Right atrium auricular region (tissue), 2 donors: ENCODE data around the gene ARRDC2. TPM values are rescaled to one million over a fixed set of nuclear protein-coding genes. Genes with fewer than 3 reads are reported as not detected.
"Not testable (repeated sequence)": the region's sequence is repeated elsewhere in the genome, so short reads cannot be mapped to it uniquely, and the experiment has no call there.

Experiments
- DNase-seq: peaks from one replicate; pipeline ENCODE4 v3.0.0-alpha.2; 2019; ENCODE audit warnings: low spot score
- H3K27ac ChIP-seq, 2 donors: fragments of 200-600 bp; sonication (generic); 1 replicate in 1 of 2; 2 replicates in 1 of 2; pipeline ENCODE4 v1.5.1; 2016 to 2019
- H3K27me3 ChIP-seq, 2 donors: fragments of 200-600 bp; sonication (generic); one replicate each; pipeline versions ENCODE4 v1.5.1 to v1.6.0; 2017 to 2019
- H3K36me3 ChIP-seq: fragments of 200-600 bp; sonication (generic); one replicate; pipeline ENCODE4 v1.5.1; 2016
- H3K4me1 ChIP-seq, 2 donors: fragments of 200-600 bp; sonication (generic); one replicate each; pipeline versions ENCODE4 v1.5.1 to v1.6.0; 2017 to 2019
- H3K4me3 ChIP-seq, 2 donors: fragments of 200-600 bp; sonication (generic); 1 replicate in 1 of 2; 2 replicates in 1 of 2; pipeline ENCODE4 v1.5.1; 2017 to 2019; ENCODE audit warnings: mild to moderate bottlenecking in 1 of 2, moderate library complexity in 1 of 2
- H3K9me3 ChIP-seq, 2 donors: fragments of 200-600 bp; sonication (generic); one replicate each; pipeline ENCODE4 v1.5.1; 2019
- CTCF ChIP-seq, 2 donors: fragments of 200-600 bp; sonication (generic); IDR thresholded peaks; one replicate each; pipeline ENCODE4 v1.5.1; 2019; ENCODE audit warnings: antibody characterized with exemption in 2 of 2
- total RNA-seq, 2 donors: library from RNA; depleted of rRNA; stranded (reverse); fragments of >200 nt; gene quantifications; one replicate each; pipeline ENCODE4 v1.1.0, GENCODE V29; 2016

ARRDC2 gene
- total RNA-seq, 2 donors from 2014 or later: 26.7 to 42.4 TPM

GRCh38 chr19:17985037-17985818 is 22.7 kb upstream of the ARRDC2 start:
- no peak for DNase-seq
- TF ChIP-seq CTCF (IDR thresholded peaks at IDR 0.05): no peak
- H3K27me3 ChIP-seq: no peaks in the 10 kb centered on the region

DNA sequence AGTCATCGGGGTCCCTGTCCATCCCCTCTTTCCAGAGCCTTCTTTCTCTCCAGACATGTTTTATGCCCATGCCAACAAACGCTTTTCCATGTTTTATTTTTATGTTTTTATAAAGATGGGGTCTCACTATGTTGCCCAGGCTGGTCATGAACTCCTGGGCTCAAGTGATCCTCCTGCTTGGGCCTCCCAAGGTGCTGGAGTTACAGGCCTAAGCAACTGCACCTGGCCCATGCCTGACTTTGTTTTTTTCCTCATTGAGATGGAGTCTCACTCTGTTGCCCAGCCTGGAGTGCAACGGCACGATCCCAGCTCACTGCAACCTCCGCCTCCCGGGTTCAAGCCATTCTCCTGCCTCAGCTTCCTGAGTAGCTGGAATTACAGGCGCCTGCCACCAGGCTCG is 21.4 kb upstream of the ARRDC2 start:
- H3K27me3 ChIP-seq, H3K36me3 ChIP-seq, H3K27ac ChIP-seq, H3K4me1 ChIP-seq, DNase-seq, H3K9me3 ChIP-seq, H3K4me3 ChIP-seq: not testable (repeated sequence)

More at GRCh38 chr19:17985037-17985818, 22.7 kb upstream of the ARRDC2 start:
- Histone ChIP-seq H3K4me1 (no peaks in the 10 kb centered on the region), H3K27ac (no peak overlapping the region), H3K9me3 (no peaks in the 10 kb centered on the region), H3K4me3 (no peak overlapping the region), H3K36me3 (no peaks in the 10 kb centered on the region)

GRCh38 chr19:17988161-17988560 is 19.8 kb upstream of the ARRDC2 start:
- H3K36me3 ChIP-seq: no peaks in the 10 kb centered on the region
- H3K27me3 ChIP-seq: no peaks in the 10 kb centered on the region
- H3K4me3 ChIP-seq: no peak overlapping the region
- H3K4me1 ChIP-seq: no peaks in the 10 kb centered on the region
- no peak for DNase-seq
- TF ChIP-seq CTCF (IDR thresholded peaks at IDR 0.05): no peak
- no peak overlapping the region for H3K27ac ChIP-seq
- no peaks in the 10 kb centered on the region for H3K9me3 ChIP-seq

DNA sequence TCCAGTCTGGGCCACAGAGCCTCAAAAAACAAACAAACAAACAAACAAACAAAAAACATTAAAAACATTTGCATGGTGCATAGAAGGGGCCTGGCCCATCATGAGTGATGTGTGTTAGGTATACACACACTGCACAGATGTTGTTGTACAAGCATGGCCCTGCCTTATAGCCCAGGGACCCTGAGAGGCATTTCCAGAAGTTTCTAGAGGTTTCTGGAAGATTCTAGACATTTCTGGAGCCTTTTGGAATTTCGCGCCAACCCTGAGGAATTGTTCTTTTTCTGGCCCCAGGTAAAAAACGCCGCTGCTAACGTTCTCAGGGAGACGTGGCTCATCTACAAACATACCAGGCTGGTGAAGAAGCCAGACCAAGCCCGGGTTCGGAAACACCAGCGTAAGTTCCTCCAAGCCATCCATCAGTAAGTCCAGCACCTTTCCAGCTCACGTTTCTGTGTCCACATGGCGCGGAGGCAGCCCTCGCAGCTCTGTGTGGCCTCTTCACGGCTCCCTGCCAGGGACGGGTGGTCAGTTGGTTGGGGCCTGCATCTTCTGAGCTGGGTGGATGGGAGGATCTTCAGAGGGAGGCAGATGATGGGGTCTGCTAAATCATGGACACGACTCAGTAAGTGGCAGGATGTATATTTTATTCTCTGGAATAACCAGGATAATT is 18.4 kb upstream of the ARRDC2 start:
- no peak for TF ChIP-seq CTCF (IDR thresholded peaks at IDR 0.05)
- H3K27ac ChIP-seq: no peak overlapping the region

DNA sequence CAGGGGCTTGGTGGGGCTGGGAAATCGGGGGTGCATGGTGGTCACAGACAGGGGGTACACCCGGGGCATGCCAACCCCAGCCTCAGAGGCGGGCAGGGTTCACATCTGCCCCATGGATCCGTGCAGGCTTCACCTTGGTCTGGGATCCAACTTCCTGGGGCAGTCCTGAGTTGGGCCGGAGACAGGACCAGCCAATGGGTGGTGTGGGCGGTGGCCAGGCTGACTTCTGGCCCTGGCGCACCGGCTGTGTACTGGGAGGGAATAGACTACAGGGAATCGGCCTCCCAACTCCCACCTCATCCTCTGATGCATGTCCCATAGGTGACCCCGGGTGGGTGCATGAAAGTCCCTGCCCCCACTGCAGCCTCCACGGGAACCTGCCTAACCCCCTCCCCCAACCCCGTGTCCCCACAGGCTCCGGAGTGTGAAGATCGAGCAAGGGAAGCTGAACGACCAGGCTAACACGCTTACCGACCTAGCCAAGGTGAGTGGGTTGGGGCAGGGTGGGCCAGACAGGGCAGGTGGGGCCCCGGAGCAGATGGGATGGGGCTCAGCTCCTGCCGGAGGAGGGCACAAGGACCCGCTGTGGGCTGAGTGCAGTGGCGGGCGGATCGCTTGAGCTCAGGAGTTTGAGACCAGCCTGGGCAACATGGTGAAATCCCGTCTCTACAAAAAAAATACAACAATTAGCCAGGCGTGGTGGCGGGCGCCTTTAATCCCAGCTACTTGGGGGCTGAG is 14.7 kb upstream of the ARRDC2 start:
- H3K9me3 ChIP-seq: no peaks in the 10 kb centered on the region
- H3K27me3 ChIP-seq: no peaks in the 10 kb centered on the region
- no peak for TF ChIP-seq CTCF (IDR thresholded peaks at IDR 0.05)
- no peaks in the 10 kb centered on the region for H3K4me1 ChIP-seq
- no peak for DNase-seq
- H3K4me3 ChIP-seq: no peak overlapping the region
- H3K36me3 ChIP-seq: no peaks in the 10 kb centered on the region
- no peak overlapping the region for H3K27ac ChIP-seq

More for the DNA sequence above, 18.4 kb upstream of the ARRDC2 start:
- DNase-seq: no peak
- Histone ChIP-seq H3K36me3 (no peaks in the 10 kb centered on the region), H3K4me3 (no peak overlapping the region), H3K4me1 (no peaks in the 10 kb centered on the region), H3K9me3 (no peaks in the 10 kb centered on the region), H3K27me3 (no peaks in the 10 kb centered on the region)

DNA sequence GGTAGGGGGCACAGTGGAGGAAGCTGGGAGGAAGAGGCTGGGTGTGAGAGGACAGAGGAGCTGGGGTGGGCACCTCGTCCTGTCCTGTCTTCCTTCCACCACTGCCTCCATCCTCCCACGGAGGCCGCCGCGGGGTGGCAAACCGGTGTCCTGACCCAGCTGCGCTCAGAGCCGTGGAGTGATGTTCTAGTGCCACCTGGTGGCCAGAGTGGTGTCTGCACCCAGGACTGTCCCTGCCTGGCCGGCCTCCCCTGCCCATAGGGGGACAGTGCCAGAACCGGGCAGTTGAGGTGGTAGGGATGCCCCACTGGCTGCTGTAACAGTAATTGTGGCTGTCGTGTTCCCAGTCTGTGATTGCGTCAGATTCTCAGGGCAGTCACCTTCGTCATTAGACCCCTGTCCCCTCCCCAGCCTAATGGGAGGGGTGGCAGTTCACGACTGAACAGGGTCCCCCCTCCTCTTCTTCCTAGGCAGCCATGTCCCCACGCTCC is 11.1 kb upstream of the ARRDC2 start:
- Histone ChIP-seq H3K4me3 (no peak overlapping the region), H3K27ac (no peak overlapping the region), H3K27me3 (no peaks in the 10 kb centered on the region), H3K36me3 (no peaks in the 10 kb centered on the region), H3K9me3 (no peaks in the 10 kb centered on the region), H3K4me1 (peaks cover 0 to 10% of the 10 kb centered on the region in 2 donors)
- peak; percentile 89 for DNase-seq
- peak; percentile 97 to 98 for TF ChIP-seq CTCF (IDR thresholded peaks at IDR 0.05)
